22Rv1 (cell line): ENCODE measurements around the gene NUP188.

Experiments
- ZFX ChIP-seq: fragments of 450-650 bp; IDR thresholded peaks from 2 replicates; pipeline ENCODE4 v1.6.1; 2017; ENCODE audit warnings: antibody characterized with exemption, borderline replicate concordance
- TF ChIP-seq, protein P1 (sequence below): fragments of 450-650 bp; IDR thresholded peaks from 2 replicates; pipeline ENCODE4 v1.5.1; 2017; ENCODE audit warnings: mild to moderate bottlenecking

DNA sequence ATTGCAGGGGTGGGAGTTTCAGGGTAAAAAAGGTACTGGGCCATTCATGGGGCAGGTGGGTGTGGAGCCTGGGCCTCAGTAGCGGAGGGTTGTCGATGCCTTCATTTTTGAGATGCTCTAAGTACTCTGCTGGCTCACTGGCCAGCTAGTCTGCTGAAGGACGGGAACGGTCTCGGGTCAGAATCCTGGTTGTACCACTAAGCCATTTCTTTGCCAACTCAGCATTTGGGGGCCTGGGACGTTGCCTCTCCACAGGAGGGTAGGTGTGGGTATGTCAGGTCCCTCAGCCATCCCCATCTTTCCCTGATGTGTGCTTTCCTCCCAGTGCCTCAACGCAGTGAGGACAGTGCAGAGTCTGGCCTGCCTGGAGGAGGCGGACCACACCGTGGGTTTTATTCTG, 55.5 kb downstream of the NUP188 start:
- TF ChIP-seq, protein P1, sequence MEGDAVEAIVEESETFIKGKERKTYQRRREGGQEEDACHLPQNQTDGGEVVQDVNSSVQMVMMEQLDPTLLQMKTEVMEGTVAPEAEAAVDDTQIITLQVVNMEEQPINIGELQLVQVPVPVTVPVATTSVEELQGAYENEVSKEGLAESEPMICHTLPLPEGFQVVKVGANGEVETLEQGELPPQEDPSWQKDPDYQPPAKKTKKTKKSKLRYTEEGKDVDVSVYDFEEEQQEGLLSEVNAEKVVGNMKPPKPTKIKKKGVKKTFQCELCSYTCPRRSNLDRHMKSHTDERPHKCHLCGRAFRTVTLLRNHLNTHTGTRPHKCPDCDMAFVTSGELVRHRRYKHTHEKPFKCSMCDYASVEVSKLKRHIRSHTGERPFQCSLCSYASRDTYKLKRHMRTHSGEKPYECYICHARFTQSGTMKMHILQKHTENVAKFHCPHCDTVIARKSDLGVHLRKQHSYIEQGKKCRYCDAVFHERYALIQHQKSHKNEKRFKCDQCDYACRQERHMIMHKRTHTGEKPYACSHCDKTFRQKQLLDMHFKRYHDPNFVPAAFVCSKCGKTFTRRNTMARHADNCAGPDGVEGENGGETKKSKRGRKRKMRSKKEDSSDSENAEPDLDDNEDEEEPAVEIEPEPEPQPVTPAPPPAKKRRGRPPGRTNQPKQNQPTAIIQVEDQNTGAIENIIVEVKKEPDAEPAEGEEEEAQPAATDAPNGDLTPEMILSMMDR, result no peak
- TF ChIP-seq ZFX, result no peak
